ENCODE results near the gene RMDN3. TPM values are rescaled to one million over a fixed set of nuclear protein-coding genes. Genes with fewer than 3 reads are reported as not detected.
A peak's percentile ranks its signal among the peaks of the same experiment; 100 is the strongest.

Gene RMDN3
- total and polyA plus RNA-seq, 3 donors from 2014 or later = 31.5 to 37.3 (median 33.1) TPM

DNA sequence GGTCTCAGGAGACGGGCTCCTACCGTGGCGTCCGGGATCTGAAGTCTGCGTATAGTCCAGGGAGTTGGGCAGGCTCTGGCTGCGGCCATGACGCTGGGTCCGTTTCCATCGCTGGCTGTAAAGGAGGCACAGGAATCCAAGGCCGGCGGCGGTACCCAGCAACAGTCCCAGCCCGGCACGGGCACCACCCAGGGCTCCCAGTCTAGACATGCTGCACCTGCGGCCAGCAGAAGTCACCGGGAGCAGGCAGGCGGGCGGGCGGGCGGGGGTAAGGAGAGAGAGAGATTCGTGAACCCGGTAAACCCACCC, 526 bp downstream of the RMDN3 start:
- intact Hi-C loops (cut with DNase I; ENCODE audit: low total_unique reads) = no loop called here
- no peak for TF ChIP-seq POLR2A (IDR thresholded peaks at IDR 0.05)
- TF ChIP-seq, protein P1, sequence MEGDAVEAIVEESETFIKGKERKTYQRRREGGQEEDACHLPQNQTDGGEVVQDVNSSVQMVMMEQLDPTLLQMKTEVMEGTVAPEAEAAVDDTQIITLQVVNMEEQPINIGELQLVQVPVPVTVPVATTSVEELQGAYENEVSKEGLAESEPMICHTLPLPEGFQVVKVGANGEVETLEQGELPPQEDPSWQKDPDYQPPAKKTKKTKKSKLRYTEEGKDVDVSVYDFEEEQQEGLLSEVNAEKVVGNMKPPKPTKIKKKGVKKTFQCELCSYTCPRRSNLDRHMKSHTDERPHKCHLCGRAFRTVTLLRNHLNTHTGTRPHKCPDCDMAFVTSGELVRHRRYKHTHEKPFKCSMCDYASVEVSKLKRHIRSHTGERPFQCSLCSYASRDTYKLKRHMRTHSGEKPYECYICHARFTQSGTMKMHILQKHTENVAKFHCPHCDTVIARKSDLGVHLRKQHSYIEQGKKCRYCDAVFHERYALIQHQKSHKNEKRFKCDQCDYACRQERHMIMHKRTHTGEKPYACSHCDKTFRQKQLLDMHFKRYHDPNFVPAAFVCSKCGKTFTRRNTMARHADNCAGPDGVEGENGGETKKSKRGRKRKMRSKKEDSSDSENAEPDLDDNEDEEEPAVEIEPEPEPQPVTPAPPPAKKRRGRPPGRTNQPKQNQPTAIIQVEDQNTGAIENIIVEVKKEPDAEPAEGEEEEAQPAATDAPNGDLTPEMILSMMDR (IDR thresholded peaks at IDR 0.05) = no peak
- 2% methylated on average over 22 of the region's 22 CpGs; no CpG with 5 or more reads in 1 of the 2 donors for WGBS, 2 donors
- H3K9me3 ChIP-seq = no peaks in the 10 kb centered on the region
- peaks cover 5% of the 10 kb centered on the region for H3K4me1 ChIP-seq
- H3K4me3 ChIP-seq = peak overlapping the region; percentile 78 to 84
- no peaks in the 10 kb centered on the region for H3K27me3 ChIP-seq
- no peaks in the 10 kb centered on the region for H3K36me3 ChIP-seq (ENCODE audit: low read depth, missing control alignments)
- no peak for DNase-seq
- peak overlapping the region; percentile 44 to 57 for H3K27ac ChIP-seq

DNA sequence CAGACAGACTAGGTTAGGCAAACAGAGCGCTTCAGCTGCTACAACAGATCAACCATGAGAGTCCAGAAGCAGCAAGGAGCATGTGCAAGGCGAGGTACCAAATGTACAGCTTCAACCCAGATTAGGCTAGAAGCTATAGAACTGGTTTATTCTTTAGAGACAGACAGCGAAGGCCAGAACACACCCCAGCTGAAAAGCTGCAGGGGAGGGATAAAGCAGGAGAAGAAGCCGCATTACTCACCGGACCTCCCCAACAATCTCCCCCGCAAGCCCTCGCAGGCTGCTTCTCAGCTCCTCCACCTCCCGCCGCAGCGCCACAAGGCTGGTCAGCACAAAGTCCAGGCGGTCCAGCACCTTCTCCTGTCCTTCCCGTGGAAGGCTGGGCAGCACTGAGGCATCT, 3.3 kb downstream of the RMDN3 start:
- no peaks in the 10 kb centered on the region for H3K27me3 ChIP-seq
- intact Hi-C loops (cut with DNase I; ENCODE audit: low total_unique reads) = no loop called here
- TF ChIP-seq, protein P1 (IDR thresholded peaks at IDR 0.05) = no peak
- no peak for TF ChIP-seq POLR2A (IDR thresholded peaks at IDR 0.05)
- no peak overlapping the region for H3K27ac ChIP-seq
- H3K4me1 ChIP-seq = peaks cover 5% of the 10 kb centered on the region
- WGBS, 2 donors = 90 to 94% methylated on average over 12 of the region's 12 CpGs
- no peak overlapping the region for H3K4me3 ChIP-seq
- no peaks in the 10 kb centered on the region for H3K36me3 ChIP-seq (ENCODE audit: low read depth, missing control alignments)
- no peak for DNase-seq
- H3K9me3 ChIP-seq = no peaks in the 10 kb centered on the region

DNA sequence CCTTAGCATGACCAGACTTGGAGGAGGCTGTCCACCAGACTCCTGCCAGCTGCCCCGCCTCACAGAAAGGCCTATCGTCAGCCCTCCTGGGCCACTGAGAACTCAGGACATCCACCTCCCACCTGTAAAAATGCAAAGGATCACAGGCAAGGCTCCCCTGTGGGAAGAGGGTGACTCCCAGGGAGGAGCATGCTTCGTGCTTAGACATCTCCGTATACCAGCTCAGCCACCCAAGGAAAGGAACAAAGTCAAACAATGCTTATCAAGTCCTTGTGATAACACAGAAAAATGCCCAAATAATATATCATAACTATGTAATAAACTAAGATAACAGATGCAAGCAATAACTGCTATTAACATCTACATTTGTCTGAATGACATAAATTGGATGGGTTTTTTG, 4.2 kb downstream of the RMDN3 start:
- peaks cover 5% of the 10 kb centered on the region for H3K4me1 ChIP-seq
- DNase-seq = no peak
- WGBS, 2 donors = 90 to 91% methylated on average over 4 of the region's 4 CpGs
- no peaks in the 10 kb centered on the region for H3K9me3 ChIP-seq
- TF ChIP-seq, protein P1 (IDR thresholded peaks at IDR 0.05) = no peak
- TF ChIP-seq POLR2A (IDR thresholded peaks at IDR 0.05) = no peak
- H3K4me3 ChIP-seq = no peak overlapping the region
- intact Hi-C loops (cut with DNase I; ENCODE audit: low total_unique reads) = no loop called here
- no peaks in the 10 kb centered on the region for H3K27me3 ChIP-seq
- H3K36me3 ChIP-seq (ENCODE audit: low read depth, missing control alignments) = no peaks in the 10 kb centered on the region
- no peak overlapping the region for H3K27ac ChIP-seq

DNA sequence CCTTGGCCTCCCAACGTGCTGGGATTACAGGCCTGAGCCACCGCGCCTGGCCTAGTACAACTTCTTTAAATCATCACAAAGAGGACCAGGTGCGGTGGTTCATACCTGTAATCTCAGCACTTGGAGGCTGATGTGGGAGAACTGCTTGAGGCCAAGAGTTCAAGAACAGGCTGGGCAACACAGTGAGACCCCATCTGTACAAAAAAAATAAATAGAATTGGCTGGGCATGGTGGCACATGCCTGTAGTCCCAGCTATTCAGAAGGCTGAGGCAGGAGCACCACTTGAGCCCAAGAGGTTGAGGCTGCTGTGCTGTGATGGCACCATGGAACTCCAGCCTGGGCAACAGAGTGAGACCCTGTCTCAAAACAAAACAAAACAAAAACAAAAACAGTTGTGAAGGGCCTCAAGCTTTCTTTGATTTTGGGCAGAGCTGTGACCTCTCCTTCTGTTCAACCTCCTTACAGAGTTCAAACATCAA, 5.9 kb downstream of the RMDN3 start:
- Histone ChIP-seq H3K4me1 (peaks cover 3% of the 10 kb centered on the region), H3K36me3 (ENCODE audit: low read depth, missing control alignments) (no peaks in the 10 kb centered on the region), H3K27me3 (no peaks in the 10 kb centered on the region), H3K4me3 (no peak overlapping the region), H3K9me3 (no peaks in the 10 kb centered on the region), H3K27ac (no peak overlapping the region)
- TF ChIP-seq, protein P1 (IDR thresholded peaks at IDR 0.05) = no peak
- TF ChIP-seq POLR2A (IDR thresholded peaks at IDR 0.05) = no peak
- 91 to 92% methylated on average over 4 of the region's 4 CpGs for WGBS, 2 donors
- no peak for DNase-seq
- intact Hi-C loops (cut with DNase I; ENCODE audit: low total_unique reads) = no loop called here

Data from testis (tissue), 3 donors.